SK-N-SH (cell line): ENCODE measurements around the gene ORC3.

ENCODE experiments used
- SIN3A ChIP-seq: IDR thresholded peaks from 2 replicates; pipeline ENCODE4 v1.6.1; 2012; ENCODE audit warnings: low read depth, mild to moderate bottlenecking, low read length, moderate library complexity, borderline replicate concordance
- TAF1 ChIP-seq: IDR thresholded peaks from 2 replicates; pipeline ENCODE4 v1.6.1; 2012; ENCODE audit warnings: low read depth, mild to moderate bottlenecking, low read length, moderate library complexity, borderline replicate concordance
- YY1 ChIP-seq: IDR thresholded peaks from 2 replicates; pipeline ENCODE4 v1.4.0; 2012; ENCODE audit warnings: low read depth, mild to moderate bottlenecking
- TF ChIP-seq, protein P1 (sequence below): fragments of 200-600 bp; sonication (generic); IDR thresholded peaks from 2 replicates; pipeline ENCODE4 v1.6.1; 2017; ENCODE audit warnings: antibody characterized with exemption, mild to moderate bottlenecking, moderate library complexity

DNA sequence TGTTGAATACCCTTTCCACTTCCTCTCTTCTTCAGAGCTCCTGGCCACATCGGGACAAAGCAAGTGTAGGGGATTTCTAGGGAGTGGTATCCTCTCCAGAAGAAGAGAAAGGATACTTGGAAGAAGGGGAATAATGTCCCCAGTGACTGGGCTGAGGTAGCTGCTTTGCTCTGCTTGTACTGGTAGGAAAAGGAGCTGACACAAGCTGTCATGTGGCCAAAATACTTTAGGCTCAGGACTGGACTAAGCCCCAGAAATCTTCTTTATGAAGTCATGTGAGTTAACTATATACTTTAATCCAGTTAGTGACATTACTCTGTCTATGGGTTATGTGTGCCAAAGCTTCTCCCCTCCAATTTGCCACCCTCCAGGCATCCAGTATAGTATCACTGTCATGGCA, 71.6 kb downstream of the ORC3 start:
- TF ChIP-seq, protein P1, sequence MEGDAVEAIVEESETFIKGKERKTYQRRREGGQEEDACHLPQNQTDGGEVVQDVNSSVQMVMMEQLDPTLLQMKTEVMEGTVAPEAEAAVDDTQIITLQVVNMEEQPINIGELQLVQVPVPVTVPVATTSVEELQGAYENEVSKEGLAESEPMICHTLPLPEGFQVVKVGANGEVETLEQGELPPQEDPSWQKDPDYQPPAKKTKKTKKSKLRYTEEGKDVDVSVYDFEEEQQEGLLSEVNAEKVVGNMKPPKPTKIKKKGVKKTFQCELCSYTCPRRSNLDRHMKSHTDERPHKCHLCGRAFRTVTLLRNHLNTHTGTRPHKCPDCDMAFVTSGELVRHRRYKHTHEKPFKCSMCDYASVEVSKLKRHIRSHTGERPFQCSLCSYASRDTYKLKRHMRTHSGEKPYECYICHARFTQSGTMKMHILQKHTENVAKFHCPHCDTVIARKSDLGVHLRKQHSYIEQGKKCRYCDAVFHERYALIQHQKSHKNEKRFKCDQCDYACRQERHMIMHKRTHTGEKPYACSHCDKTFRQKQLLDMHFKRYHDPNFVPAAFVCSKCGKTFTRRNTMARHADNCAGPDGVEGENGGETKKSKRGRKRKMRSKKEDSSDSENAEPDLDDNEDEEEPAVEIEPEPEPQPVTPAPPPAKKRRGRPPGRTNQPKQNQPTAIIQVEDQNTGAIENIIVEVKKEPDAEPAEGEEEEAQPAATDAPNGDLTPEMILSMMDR: no peak
- TF ChIP-seq SIN3A: no peak
- no peak for TF ChIP-seq YY1
- TF ChIP-seq TAF1: no peak
